Effector CD4-positive, alpha-beta T cell (primary cell): ENCODE measurements around the gene ZNF414.
A peak's percentile ranks its signal among the peaks of the same experiment; 100 is the strongest.
"Not testable (repeated sequence)": the region's sequence is repeated elsewhere in the genome, so short reads cannot be mapped to it uniquely, and the experiment has no call there.

Experiments used
- DNase-seq: peaks from one replicate; pipeline ENCODE4 v3.0.0-alpha.2; 2020
- total RNA-seq: gene quantifications from one replicate; lab custom pipeline; 2026; lab: John Stamatoyannopoulos, UW

The ZNF414 gene
- total RNA-seq, result 11.6 reads per million, percentile 35 among the genes with 10 or more reads in this experiment

DNA sequence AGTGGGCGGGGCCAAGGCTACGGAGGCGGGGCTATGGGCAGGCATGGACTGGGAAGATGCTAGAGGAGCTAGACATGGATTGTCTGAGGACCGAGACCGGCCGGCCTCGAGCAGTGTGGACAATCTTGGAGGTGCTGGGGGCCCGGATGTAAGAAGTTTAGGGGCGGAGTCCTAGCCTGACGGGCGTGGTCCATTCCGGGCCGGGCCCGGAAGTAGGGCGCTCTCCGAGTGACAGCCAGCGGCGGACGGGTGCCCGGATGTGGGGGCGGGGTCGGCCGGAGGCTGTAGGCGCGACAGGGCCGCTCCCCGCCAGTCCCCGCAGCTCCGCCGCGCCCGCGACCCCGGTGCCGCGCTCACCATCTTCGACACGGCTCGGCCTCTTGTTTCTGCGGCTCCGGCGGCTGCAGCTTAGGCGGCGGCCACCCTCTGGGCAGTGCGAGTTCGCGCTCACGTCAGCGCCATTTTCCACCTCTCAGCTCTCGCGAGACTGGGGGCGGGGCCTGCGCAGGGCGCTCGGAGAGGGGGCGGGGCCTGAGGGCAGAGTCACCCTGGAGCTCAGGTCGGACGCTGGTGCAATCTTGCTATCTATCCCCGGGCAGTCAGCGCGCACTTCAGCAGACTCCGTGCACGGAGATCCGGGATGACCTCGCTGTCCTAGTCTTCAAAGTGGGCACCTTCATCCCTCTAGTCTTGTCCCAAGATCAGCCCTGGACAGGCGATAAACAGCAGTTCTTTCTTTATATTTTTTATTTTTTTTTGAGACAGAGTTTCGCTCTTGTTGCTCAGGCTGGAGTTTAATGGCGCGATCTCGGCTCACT is at the start of gene ZNF414:
Gene ZNF414, minus strand, starts transcription at position 481 of the 818 bp plus-strand sequence. Its CDS starts 121 bp downstream, at position 360.
- peak; percentile 95 for DNase-seq

- DNase-seq, result no peak
Observed at GRCh38 chr19:8561075-8561764, 47.3 kb upstream of the ZNF414 start.

- no peak for DNase-seq
Observed at GRCh38 chr19:8558325-8558724, 44.4 kb upstream of the ZNF414 start.

DNA sequence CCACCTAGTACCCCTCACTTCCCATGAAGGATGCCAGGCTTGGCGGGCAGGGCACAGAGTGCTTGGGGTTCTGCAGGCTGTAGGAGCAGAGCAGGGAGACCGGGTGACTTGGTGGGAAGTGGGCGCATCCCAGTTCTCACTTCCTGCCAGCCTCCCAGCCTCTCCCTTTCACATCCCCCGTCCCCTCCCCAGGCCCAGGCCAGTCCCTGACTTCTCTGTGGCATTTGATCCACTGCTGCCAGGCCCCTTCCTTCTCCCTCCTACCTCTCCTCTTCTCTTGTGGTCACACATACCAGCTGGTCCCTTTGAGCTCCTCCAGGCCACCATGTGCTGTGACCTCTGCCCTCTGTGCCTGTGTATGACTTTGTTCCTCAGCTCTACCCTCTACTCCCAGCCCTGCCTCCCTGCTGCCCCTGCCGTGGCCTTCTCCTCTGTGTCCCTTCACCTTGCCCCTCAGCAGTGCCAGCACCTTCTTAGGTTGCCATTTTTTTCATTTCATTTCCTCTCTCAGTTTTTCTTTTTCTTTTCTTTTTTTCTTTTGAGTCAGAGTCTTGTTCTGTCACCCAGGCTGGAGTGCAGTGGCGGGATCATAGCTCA is 43.8 kb upstream of the ZNF414 start:
- DNase-seq, result no peak

GRCh38 chr19:8553729-8554128 is 39.8 kb upstream of the ZNF414 start:
- not testable (repeated sequence) for DNase-seq

GRCh38 chr19:8552810-8553209 is 38.8 kb upstream of the ZNF414 start:
- no peak for DNase-seq

GRCh38 chr19:8550070-8550469 is 36.1 kb upstream of the ZNF414 start:
- no peak for DNase-seq

GRCh38 chr19:8545743-8546142 is 31.8 kb upstream of the ZNF414 start:
- no peak for DNase-seq

- DNase-seq, result no peak
Observed at GRCh38 chr19:8544168-8544567, 30.2 kb upstream of the ZNF414 start.

DNA sequence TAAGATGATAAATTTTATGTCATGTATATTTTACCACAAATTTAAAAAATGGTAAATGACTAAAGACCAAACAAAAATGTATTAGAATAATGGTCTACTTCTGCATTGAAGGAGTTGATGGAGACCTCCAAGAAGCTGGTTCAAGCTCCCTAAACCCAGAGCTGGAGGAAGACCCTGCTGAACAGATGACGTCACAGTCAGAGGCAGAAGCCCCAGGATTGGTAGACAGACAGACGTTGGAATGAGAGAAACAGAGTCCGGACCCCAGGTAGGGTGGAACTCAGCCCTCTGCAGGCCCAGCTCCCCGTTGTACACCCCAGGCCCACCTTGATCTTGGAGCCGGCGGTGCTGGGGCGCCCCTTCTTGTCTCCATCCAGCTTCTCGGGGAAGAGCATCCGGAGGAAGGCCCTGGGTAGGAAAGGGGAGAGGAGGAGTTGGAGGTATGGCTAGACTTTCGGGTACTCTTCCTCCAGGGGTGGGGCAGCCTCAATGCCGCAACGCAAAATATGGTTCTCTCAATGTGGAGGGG is 25.7 kb upstream of the ZNF414 start:
- DNase-seq, result no peak

DNA sequence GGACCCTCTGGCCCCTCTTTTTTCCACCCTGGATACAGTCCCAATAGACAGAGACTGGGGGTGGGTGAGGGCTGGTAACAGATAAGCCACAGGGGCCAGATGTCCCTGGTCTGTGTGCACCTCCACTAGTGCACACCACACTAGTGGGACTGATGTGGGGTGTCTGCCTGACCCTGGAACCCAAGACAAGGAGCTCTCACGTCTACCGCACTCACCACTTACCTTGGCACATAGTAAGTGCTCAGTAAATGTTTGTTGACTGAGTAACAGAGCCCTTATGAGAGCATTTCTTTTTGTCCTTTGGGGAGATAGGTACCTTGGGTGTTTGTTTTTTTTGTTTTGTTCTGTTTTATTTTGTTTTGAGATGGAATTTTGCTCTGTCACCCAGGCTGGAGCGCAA is 23.1 kb upstream of the ZNF414 start:
- DNase-seq, result no peak

GRCh38 chr19:8536282-8536681 is 22.3 kb upstream of the ZNF414 start:
- DNase-seq, result no peak

DNA sequence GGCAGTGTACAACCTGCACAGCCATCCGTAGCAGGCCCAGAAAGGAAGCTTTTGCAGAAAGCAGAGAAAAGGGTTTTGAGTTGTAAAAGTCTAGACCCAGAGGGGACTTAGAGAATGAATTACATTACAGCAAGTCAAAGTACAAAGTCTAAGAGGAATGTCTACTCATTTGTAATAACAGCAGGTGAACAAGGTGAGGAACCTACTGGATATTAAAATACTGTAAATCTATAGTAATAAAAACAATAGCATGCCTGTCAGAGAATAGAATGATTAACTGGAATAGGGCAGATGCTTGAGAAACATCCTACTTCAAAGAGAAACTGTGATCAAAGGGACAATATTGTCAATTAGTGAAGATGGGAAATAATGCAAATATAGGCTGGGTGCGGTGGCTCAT is 18.3 kb upstream of the ZNF414 start:
- DNase-seq, result no peak

DNA sequence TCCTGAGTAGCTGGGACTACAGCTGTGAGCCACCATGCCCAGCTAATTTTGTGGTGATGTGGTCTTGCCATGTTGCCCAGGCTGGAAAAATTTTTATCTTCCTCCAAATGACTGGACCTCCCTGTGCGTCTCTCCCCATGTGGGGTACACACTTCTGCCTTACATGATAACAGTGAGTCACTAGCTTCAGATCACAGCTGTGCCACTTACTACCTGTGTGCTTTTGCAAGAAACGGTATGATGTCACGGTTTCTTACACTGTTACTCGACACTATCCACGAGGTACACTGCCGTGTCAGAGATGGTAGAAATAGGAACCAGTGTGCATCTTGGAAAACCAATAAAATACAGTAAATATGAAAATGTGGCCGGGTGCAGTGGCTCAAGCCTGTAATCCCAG is 17.5 kb upstream of the ZNF414 start:
- DNase-seq, result no peak

DNA sequence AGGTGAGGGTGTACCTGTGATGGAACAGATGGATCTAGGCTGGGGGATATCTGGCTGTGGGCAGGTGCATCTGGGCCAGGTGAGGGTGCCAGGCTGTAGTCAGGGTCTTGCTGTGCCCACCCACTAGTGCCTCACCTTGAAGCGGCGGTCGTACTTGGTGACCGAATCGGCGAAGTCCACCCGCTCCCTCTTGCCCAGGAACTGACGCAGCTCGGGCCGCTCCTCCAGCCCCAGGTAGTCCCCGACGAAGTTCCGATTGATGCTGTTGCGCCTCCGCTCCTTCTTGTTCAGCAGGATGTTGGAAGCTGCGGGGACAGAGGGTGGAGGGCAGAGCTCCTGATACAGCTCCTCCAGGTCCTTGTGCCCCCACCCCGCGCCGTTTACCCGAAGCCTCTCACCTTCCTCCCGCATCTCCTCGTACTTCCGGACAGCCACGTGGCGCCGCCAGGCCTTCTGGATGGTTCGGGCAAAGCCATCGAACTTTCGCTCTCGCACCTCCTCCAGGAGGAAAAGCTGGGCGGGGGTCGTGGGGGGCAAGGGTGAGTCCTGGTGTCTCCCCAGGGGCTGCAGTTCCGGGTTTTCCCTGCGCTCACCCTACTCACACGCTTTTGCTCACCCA is 16.2 kb upstream of the ZNF414 start:
- no peak for DNase-seq

DNA sequence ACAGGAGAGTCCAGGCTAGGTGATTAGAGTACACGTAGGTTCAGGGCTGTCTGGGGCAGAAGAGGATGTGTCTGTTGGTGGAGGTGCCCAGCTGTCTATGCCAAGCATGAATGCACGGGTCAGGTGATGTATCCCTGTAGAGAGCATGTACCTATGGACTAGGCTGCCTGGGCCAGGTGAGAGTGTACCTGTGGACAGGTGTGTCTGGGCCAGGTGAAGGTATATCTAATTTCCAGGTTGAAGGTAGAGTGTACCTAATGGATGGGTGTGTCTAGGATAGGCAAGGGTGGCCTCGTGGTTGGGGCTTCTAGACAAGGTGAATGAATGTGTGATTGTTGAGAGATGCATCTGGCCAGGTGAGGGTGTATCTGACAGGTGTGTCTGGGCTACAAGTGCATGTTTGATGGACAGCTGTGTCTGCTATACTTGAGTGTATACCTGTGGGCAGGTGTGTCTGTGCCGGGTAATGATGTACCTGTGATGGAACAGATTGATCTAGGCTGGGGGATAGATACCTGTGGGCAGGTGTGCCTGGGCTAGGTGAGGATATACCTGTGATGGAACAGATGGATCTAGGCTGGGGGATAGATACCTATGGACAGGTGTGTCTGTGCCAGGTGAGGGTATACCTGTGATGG is 15.5 kb upstream of the ZNF414 start:
- no peak for DNase-seq

DNA sequence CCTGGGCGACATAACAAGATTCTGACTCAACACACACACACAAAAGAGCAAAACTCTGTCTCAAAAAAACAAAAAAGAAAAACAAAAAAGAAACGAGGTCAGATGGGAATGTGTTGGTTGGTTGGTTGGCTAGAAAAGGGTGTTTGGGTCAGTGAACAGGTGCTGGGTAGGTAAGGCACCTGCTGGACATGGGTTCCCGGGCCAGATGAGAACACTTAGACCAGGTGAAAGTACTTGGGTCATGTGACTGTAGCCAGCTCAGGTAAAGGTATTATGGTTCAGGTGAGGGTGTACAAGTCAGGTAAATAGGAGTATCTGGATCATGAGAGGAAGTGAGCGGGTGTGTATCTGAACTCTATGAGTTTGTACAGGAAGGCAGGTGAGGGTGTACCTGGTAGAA is 14.5 kb upstream of the ZNF414 start:
- no peak for DNase-seq

- no peak for DNase-seq
Observed at GRCh38 chr19:8526345-8527091, 12.6 kb upstream of the ZNF414 start.

DNA sequence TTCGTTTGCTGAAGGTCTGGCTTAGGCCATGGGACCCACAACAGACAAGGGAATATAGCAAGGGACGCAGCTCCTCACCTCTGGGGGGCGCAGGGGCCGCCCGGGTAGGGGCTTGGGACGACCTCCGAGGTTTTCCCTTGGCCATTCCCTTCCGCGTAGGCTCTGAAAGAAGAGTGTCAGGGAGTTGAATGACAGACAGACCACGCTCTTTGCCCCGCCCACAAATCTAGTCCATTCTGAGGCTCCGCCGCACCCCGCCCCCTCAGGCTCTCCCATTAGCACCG is 11.4 kb upstream of the ZNF414 start:
- no peak for DNase-seq

GRCh38 chr19:8519388-8519787 is 5.4 kb upstream of the ZNF414 start:
- DNase-seq, result no peak

DNA sequence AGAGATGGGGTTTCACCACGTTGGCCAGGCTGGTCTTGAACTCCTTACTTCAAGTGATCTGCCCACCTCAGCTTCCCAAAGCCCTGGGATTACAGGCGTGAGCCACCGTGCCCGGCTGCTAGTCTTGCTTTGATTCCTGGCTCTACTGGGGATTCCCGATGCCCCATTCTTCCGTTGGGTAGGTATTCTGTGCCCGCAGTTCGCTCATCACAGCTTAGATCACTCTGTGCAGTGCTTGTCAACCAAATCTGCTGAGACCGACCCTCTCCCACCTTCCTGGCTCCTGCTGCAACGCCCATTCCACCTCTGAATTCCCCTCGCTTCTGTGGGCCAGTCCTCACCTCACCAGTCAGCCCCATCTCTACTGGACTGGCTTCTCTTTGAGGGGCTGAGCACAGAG is 4.6 kb upstream of the ZNF414 start:
- DNase-seq, result no peak
